Stomach smooth muscle (tissue), 2 donors: Measurements from ENCODE around the gene THOC7.

Source experiments
- H3K27ac ChIP-seq: one replicate; pipeline ENCODE4 v1.7.0; 2013; ENCODE audit warnings: mild to moderate bottlenecking, low read length, inconsistent platforms
- H3K27me3 ChIP-seq, 2 donors: one replicate each; pipeline ENCODE4 v1.7.0; 2013; ENCODE audit warnings: low read length in 2 of 2; ENCODE audit not compliant: insufficient read depth in 2 of 2, control insufficient read depth in 1 of 2
- H3K36me3 ChIP-seq, 2 donors: one replicate each; pipeline ENCODE4 v1.7.0; 2013; ENCODE audit warnings: low read length in 2 of 2; ENCODE audit not compliant: control insufficient read depth in 2 of 2, insufficient read depth in 2 of 2
- H3K4me1 ChIP-seq: one replicate; pipeline ENCODE4 v1.7.0; 2013; ENCODE audit warnings: low read length; ENCODE audit not compliant: control insufficient read depth, insufficient read depth
- H3K4me3 ChIP-seq, 2 donors: one replicate each; pipeline ENCODE4 v1.7.0; 2013; ENCODE audit warnings: low read length in 2 of 2
- H3K9ac ChIP-seq, 2 donors: one replicate each; pipeline ENCODE4 v1.7.0; 2013; ENCODE audit warnings: low read length in 2 of 2, mild to moderate bottlenecking in 1 of 2
- H3K9me3 ChIP-seq, 2 donors: one replicate each; pipeline ENCODE4 v1.7.0; 2013; ENCODE audit warnings: low read length in 2 of 2; ENCODE audit not compliant: control insufficient read depth in 2 of 2
- donor health status: healthy.
- donor health status: Pancreatic carcinoma.

Gene THOC7

GRCh38 chr3:63877737-63878393, 14.3 kb upstream of the THOC7 start:
- H3K9me3 ChIP-seq, result no peaks in the 10 kb centered on the region
- no peaks in the 10 kb centered on the region for H3K27me3 ChIP-seq

GRCh38 chr3:63876260-63876659, 12.7 kb upstream of the THOC7 start:
- H3K36me3 ChIP-seq, result no peaks in the 10 kb centered on the region
- H3K4me1 ChIP-seq, result peaks cover 6% of the 10 kb centered on the region
- H3K27me3 ChIP-seq, result no peaks in the 10 kb centered on the region
- H3K9ac ChIP-seq, result no peak overlapping the region
- H3K4me3 ChIP-seq, result no peak overlapping the region
- H3K27ac ChIP-seq, result no peak overlapping the region
- H3K9me3 ChIP-seq, result no peaks in the 10 kb centered on the region

More at GRCh38 chr3:63877737-63878393, 14.3 kb upstream of the THOC7 start:
- no peaks in the 10 kb centered on the region for H3K36me3 ChIP-seq
- peaks cover 6% of the 10 kb centered on the region for H3K4me1 ChIP-seq
- H3K27ac ChIP-seq, result no peak overlapping the region
- peak overlapping the region in 1 of 2 donors; percentile 2 for H3K9ac ChIP-seq
- H3K4me3 ChIP-seq, result peak overlapping the region in 1 of 2 donors; percentile 21

GRCh38 chr3:63875510-63875909, 11.9 kb upstream of the THOC7 start:
- Histone ChIP-seq H3K9me3 (no peaks in the 10 kb centered on the region), H3K27me3 (no peaks in the 10 kb centered on the region), H3K36me3 (no peaks in the 10 kb centered on the region), H3K4me3 (no peak overlapping the region), H3K4me1 (peaks cover 6% of the 10 kb centered on the region), H3K9ac (no peak overlapping the region), H3K27ac (no peak overlapping the region)

- no peak overlapping the region for H3K27ac ChIP-seq
- no peak overlapping the region for H3K9ac ChIP-seq
- H3K9me3 ChIP-seq, result no peaks in the 10 kb centered on the region
- no peaks in the 10 kb centered on the region for H3K27me3 ChIP-seq
- peaks cover 6% of the 10 kb centered on the region for H3K4me1 ChIP-seq
- H3K36me3 ChIP-seq, result no peaks in the 10 kb centered on the region
- H3K4me3 ChIP-seq, result no peak overlapping the region
Observed at GRCh38 chr3:63874769-63875168, 11.2 kb upstream of the THOC7 start.

- no peak overlapping the region for H3K4me3 ChIP-seq
- H3K27ac ChIP-seq, result no peak overlapping the region
- H3K9me3 ChIP-seq, result no peaks in the 10 kb centered on the region
- H3K9ac ChIP-seq, result no peak overlapping the region
- peaks cover 1% of the 10 kb centered on the region for H3K4me1 ChIP-seq
- H3K27me3 ChIP-seq, result no peaks in the 10 kb centered on the region
- H3K36me3 ChIP-seq, result no peaks in the 10 kb centered on the region
Observed at GRCh38 chr3:63872135-63872924, 8.7 kb upstream of the THOC7 start.

GRCh38 chr3:63870615-63871005, 7.0 kb upstream of the THOC7 start:
- no peak overlapping the region for H3K4me3 ChIP-seq
- H3K27me3 ChIP-seq, result no peaks in the 10 kb centered on the region
- H3K4me1 ChIP-seq, result no peaks in the 10 kb centered on the region
- no peaks in the 10 kb centered on the region for H3K36me3 ChIP-seq
- no peak overlapping the region for H3K27ac ChIP-seq
- H3K9me3 ChIP-seq, result no peaks in the 10 kb centered on the region
- no peak overlapping the region for H3K9ac ChIP-seq

GRCh38 chr3:63869940-63870614, 6.5 kb upstream of the THOC7 start:
- H3K4me1 ChIP-seq, result no peaks in the 10 kb centered on the region
- no peaks in the 10 kb centered on the region for H3K36me3 ChIP-seq
- H3K27ac ChIP-seq, result no peak overlapping the region
- H3K9me3 ChIP-seq, result no peaks in the 10 kb centered on the region
- no peak overlapping the region for H3K9ac ChIP-seq
- H3K4me3 ChIP-seq, result no peak overlapping the region
- no peaks in the 10 kb centered on the region for H3K27me3 ChIP-seq

- H3K27me3 ChIP-seq, result no peaks in the 10 kb centered on the region
- H3K36me3 ChIP-seq, result no peaks in the 10 kb centered on the region
- no peak overlapping the region for H3K27ac ChIP-seq
- no peaks in the 10 kb centered on the region for H3K9me3 ChIP-seq
- no peak overlapping the region for H3K4me3 ChIP-seq
- H3K4me1 ChIP-seq, result peaks cover 10% of the 10 kb centered on the region
- H3K9ac ChIP-seq, result no peak overlapping the region
Observed at GRCh38 chr3:63867225-63867624, 3.6 kb upstream of the THOC7 start.

- Histone ChIP-seq H3K4me3 (peak overlapping the region; percentile 74 to 77), H3K36me3 (no peaks in the 10 kb centered on the region), H3K9ac (peak overlapping the region; percentile 72 to 75), H3K9me3 (no peaks in the 10 kb centered on the region), H3K4me1 (peaks cover 10% of the 10 kb centered on the region), H3K27ac (peak overlapping the region; percentile 24), H3K27me3 (no peaks in the 10 kb centered on the region)
Observed at GRCh38 chr3:63864965-63865327, 1.3 kb upstream of the THOC7 start.

GRCh38 chr3:63864008-63864964, 681 bp upstream of the THOC7 start:
- Histone ChIP-seq H3K4me1 (peaks cover 10% of the 10 kb centered on the region), H3K27ac (peak overlapping the region; percentile 24), H3K27me3 (no peaks in the 10 kb centered on the region), H3K9me3 (no peaks in the 10 kb centered on the region), H3K9ac (peak overlapping the region; percentile 72 to 75), H3K4me3 (peak overlapping the region; percentile 74 to 77), H3K36me3 (no peaks in the 10 kb centered on the region)
